Effector CD4-positive, alpha-beta T cell (primary cell): ENCODE data around the gene PPP2R5B.

Source experiments
- DNase-seq: peaks from one replicate; pipeline ENCODE4 v3.0.0-alpha.2; 2020

PPP2R5B gene

DNA sequence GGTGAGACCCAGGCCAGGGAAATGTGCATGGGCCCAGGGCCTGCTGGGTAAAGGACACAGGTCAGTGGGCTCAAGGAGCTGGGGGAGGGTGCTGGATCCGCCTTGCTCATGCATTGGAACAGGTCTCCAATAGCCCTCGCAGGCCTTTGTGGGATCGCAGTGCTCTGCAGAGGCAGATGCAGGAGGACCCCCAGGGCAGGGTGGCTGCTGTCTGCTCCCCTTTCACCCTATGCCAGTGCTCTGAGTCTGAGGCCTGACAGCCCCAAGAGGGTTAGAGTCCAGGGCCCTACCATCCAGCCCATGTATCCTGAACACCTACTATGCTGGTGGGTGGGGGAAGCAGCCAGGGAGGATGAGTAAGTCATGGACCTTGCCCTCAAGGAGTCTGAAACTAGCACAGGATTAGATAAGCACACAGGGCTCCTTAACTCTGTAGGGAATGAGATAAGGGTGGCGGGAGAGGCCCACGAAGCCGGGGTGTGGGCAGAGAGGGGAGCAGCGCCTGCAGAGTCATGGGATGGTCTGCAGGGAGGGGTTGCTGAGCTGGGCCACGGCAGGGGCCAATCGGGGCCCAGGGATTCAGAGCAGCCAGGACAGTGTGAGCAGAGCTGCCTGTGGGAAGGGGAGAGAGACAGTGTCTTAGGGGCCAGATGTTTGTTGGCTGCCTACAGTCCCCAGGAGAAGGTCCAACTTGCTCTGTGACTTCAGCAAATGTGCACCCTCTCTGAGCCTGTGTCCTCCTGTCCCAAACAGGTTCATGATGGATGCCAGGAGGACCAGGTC lies 35.6 kb upstream of the PPP2R5B start:
- DNase-seq = no peak

DNA sequence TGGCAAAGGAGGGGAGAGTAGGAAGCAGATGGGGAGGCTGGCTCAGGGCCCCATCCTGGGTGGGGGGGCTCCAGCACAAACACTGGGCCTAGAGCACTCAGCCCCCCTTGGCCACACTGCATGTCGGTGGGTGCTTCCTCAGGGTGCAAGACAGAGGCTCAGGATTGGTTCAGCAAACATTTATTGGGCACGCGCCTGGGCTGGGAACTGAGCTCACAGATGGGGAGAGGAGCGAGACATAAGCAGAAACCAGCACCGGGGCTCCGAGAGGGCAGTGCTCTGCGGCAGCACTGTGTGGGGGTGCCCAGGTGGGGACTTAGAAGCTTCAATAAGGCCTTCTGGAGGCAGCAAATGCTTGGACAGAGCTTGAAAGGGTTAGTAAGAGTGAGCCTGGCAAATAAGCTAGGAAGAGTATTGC lies 34.0 kb upstream of the PPP2R5B start:
- no peak for DNase-seq

DNA sequence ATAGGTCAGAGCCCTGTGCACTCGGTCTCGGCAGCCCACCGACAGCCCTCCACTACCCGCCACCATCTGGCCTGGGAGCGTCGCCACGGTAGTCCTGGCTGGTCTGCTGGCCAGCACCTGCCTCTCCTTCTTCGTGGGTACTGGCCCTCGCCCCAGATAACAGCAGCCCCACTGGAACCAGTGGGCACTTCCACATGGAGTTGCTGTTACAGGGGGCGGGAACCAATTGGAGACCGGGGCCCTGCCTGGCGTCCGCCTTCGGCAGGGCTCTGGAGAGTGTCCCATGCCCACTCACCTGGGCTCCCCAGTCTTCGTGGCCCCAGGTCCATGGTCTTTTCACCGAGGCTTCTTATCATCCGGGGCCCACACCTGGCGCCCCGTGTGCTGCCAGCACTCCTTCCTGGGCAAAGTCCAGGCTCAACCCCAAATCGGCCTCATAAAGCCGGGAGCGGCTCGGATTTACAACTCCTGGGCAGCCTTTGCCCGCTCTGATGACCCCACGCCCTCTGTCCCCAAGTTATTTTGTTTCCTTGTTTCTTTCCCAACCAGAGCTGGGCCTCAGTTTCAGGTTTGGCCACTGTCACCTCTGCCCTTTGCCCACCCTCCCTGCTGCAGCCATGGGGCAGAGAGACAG lies 33.2 kb upstream of the PPP2R5B start:
- DNase-seq = no peak

DNA sequence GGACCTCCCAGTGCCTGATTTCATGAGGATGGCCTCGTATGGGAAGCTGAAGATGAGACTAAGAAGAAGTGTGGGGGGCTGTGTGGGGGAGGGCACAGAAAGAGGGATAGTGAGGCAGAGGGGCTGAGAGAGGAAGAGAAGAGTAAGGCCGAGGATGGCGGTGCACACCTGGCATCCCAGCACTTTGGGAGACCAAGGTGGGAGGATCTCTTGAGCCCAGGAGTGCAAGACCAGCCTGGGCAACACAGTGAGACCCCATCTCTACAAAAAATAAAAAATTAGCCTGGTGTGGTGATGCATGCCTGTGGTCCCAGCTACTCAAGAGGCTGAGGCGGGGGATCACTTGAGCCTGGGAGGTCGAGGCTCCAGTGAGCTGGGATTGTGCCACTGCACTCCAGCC lies 32.6 kb upstream of the PPP2R5B start:
- no peak for DNase-seq

DNA sequence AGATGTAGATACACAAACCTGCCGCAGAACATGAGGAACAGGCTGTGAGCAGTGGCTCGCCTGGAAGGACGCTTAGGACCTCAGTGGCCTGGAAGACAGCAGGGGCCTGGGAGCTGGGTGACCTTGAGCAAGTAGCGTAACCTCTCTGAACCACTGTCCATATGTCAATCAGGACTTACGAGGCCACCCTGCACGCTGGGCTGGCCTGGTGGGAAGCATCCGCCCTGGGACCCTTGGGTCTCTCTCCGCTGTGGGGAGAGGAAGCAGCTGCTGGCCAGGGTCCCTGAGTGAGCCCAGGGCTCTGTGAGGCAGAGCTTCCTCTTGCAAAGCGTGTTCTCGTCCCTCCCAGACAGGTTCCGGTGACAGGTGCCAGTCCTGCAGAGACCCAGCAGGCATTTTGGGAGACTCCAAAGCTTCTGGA lies 32.1 kb upstream of the PPP2R5B start:
- no peak for DNase-seq

DNA sequence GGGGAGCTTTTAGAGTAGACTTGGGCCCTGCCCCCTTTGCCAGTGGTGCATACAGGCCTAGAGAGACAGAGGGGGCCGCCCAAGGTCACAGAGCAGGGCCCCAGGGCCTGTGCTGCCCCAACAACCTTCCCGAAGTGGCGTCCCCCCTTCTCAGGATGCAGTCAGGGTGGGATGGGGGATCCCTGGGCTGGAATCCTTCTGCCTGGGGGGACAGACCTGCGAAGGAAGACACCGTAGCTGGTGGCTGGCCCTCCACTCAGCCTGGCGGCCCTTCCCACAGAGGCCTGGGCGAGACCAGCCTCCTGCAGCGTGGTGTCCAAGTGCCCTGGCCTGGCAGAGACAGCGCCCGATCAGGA lies 31.7 kb upstream of the PPP2R5B start:
- no peak for DNase-seq

DNA sequence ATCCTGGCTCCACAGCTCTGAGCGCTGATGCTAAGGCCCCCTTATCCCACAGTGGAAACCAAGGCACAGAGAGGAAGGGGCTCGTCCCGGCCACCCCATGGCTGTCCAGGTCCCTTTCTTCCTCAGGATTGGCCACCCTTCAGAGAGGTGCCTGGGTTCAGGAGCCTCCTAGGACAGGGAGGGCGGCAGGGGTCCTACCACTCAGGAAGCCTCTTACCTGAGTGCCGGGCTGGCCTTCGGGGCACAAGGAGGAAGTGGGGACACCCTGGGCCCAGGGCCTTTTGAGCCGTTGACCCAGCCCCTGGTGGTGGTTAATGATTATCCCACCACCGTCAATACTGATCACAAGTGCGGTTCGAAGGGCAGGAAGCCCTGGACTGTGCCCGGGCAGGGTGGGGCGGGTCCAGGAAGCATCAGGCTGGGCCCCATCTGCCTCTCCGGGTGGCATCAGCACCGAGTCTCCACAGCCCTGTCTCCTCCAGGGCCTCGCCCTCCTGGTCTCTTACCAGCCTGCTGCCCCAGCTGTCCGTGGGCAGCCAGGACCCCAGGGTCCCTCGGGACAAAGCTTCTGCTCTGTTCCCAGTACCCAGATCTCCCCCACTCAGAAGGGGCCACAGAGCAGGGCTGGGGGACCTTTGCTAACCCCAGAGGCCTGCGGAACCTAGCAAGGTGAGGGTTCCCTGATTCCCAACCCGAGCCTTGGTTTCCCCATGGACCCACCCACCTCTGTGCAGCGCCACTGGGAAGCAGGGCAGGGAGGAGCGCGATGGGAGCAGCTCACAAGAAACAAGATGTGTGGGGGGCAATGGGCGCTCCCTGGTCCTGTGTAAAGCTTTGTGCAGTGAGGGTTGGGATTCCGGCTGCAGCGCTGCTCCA lies 31.1 kb upstream of the PPP2R5B start:
- no peak for DNase-seq

DNA sequence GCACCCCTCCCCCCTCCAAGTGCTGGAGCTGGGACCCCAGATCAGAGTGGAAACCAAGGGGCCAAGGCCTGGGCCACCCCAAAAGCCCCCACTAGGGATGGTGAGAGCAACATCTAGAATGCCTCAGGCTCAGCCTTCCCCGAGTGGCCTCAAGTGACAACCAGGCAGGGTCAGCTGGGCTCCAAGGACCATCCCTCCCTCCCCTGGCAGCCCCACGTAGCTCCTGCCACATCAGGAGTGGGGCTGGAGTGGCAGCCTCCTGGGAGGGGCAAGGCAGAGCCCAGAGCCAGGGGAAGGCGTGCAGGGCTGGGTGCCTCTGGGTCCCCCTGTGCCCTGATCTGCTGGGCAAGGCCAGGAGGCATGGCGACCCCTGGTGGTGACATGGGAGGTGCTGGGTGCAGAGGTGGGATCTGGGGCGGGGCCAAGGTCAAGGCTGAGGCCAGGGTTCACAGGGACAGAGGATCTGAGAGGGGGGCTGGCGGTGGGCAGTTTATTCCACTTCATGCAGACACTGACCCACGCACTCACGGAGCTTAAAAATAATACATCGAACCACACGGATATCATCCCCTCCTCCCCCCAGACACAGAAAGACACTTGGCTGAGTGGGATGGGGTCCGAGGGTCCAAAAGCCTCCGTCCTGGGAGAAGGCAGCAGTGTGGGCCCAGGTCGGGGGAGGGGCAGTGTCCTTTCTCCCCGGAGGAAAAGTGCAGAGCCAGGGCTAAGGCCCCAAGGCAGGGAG lies 30.2 kb upstream of the PPP2R5B start:
- DNase-seq = peak; percentile 92

DNA sequence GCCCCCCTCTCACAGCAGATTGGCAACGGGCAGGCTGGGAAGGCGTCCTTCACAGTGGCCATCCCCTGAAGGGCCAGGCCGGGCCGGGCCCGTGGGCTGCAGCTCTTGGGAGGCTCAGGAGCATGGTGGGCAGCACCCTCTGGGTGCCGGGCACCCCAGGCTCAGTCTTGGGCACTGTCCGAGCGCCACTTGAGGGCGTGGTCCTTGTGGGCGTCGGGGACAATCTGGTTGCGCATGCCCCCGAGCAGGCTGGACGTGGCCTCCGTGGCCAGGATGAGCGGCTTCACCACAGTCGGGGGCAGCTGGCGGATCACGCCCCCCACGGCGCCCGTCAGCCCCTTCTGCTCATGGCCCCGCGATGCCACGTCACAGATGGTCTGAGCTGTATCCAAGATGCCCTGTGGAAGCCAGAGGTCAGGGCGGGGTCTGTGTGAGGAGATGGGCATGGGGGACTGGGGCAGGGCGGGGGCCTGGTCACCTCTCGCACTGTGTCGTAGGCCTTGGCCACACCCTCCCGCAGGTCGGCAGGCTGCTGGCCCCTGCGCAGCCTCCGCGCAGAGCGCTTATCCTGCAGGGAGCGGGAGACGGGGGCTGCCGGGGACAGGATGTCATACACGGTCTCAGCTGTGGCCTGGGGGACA lies 29.6 kb upstream of the PPP2R5B start:
- no peak for DNase-seq

DNA sequence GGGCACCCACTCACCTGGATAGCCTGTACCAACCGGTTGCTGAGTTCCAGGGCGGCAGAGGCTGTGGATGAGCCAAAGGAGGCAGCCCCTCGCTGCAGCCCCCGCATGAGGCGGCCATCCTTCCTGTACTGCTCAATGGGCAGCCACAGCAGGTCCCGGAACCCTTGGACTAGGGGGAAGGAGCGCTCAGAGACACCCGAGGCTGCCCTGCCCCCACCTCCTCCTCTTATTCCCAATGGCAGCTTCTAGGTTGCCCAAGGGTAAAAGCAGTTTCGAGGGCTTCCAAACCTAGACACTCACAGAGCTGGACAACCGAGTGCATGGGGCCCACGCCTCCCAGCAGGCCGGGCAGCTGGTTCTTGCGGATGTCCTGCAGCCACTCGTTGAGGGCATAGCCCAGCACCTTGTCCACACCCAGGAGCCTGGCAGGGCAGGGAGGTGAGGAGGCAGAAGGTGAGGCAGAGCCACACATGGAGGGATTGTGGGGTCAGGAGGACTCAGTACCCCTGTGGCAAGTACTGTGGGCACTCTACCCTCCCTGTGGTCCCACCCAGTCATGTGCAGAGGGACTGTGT lies 28.0 kb upstream of the PPP2R5B start:
- no peak for DNase-seq

DNA sequence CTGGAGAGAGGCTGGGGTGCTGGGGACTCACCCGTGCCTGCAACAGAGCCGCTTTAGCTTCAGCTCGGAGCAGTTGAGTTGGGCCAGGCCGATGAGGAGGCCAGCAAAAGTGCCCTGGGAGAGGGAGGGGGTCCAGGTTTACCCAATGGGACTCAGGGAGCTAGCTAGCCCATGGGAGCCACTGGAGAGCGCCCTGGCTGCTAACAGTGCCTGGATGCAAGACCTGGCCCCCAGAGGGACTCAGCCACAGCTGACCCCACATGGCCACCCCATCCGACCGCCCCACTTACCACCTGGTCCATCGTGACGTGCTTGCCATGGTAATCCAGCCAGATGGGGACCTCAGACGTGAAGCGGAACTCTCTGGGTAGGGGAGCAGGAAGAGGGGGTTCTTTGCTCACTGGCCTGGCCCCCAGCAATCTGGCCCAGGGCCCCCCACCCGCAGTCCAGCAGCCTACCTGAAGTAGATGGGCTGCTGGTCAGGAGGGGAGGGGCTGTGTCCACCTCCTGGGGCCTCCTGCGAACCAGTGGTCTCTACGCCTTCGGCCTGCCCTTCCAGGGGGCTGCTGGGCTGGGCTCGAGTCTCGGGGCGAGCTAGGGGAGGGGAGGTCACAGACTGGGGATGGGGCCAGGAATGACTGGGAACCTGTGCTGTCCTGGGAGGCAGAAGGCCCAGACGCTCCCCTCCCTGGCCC lies 27.0 kb upstream of the PPP2R5B start:
- no peak for DNase-seq

DNA sequence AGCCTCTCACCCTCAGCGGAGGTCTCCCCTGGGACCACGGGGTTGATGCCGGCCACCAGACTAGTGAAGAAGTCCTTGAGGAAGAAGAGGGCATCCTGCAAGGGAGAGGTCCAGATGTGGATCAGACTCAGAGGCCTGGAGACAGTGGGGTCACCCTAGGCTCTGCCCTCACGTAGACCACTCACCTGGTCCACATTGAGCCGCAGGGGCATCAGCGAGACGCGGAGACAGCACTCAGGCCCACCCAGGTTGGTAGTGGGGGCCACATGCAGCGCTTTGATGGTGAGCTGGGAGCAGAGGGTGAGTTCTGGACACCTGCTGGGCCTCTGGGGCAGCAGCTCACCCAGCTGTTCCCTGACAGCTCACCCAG lies 26.4 kb upstream of the PPP2R5B start:
- no peak for DNase-seq

DNA sequence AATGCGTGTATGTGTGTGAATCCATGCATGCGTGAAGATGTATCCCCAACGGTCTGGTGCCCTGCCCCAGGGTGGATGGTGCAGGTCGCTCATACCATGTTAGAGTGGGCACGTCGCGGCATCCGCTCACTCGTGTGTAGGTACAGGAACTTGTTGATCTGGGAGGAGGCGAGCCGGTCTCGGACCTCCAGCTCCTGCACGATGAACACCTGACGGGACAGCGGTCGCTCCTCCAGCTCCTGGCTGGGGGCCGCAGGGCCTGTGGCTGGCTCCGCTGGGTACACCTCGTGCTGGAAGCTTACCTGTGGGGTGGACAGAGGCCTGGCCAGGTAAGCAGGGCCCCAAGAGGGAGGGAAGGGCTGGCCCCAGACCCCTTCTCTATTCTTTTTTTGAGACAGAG lies 25.9 kb upstream of the PPP2R5B start:
- DNase-seq = no peak

DNA sequence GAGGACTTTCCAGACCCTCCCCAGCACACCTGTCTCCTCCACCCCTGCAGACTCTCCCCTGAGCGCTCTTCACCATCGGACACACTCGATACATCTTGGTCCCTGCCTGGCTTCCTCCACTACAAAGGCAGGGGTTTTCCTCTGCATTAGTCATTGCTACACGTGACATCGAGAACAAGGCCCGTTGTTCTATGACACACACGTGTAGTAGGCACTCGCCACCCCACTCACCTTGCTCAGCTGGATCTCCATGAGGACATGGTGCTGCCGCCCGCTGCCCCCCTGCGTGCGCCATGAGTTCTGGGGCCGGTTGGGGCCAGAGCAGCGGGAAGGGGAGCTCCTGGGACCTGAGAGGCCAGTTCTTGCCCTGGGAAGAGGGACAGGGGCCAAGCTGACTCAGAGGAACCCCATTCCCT lies 24.2 kb upstream of the PPP2R5B start:
- DNase-seq = peak; percentile 74

DNA sequence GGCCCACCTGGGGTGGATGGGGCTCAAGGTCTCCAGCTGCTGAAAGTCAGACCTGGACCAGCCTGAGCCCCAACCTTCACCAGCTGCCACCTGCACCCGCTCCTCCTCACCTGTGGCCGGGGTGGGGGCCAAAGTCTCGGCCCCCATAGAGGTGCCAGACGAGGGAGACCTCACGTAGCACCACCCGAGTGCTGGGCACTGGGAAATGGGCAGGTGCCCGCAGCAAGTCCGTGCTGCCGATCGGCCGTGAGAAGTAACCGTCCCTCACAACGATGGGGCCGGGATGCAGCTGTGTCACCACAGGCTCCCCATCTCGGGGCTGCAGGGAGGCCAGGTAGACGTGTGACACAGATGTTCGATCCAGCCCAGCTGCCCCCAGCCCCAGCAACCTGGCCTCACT lies 23.7 kb upstream of the PPP2R5B start:
- DNase-seq = no peak

DNA sequence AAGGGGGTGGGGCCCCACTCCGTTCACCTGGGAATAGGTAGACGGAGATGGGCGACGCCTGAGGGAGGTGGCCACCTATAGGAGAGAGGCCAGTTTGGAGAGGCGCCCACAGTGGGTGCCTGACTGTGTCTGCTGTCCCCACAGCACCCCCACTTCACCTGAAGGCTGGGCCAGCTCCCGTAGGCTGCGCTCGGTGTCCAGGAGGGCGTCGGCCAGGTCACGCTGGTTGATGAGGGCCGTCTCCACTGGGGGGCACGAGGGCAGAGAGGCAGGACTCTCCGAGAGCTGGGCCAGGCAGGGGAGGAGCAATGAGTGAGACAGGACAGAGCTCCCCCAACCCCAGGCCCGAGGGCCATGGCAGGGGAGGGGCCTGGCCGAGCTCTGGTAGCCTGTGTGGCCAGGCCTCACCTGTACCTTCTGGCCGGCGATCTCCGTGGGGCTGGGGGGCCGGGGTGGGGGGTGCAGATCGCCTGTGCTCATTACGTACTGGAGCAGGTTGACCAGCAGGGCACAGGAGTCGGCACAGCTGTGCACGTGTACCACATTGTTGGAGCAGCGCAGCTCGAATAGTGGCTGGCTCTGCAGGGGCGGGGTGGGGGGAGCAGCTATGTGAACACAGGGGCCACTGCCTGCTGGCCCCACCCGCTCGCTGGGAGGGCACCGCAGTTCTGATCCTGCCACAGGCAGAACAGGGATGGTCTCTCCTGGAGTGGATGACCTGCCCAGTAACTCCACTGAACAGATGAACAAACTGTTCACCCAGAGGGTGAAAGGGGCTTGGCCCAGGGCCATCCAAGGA lies 22.2 kb upstream of the PPP2R5B start:
- no peak for DNase-seq

DNA sequence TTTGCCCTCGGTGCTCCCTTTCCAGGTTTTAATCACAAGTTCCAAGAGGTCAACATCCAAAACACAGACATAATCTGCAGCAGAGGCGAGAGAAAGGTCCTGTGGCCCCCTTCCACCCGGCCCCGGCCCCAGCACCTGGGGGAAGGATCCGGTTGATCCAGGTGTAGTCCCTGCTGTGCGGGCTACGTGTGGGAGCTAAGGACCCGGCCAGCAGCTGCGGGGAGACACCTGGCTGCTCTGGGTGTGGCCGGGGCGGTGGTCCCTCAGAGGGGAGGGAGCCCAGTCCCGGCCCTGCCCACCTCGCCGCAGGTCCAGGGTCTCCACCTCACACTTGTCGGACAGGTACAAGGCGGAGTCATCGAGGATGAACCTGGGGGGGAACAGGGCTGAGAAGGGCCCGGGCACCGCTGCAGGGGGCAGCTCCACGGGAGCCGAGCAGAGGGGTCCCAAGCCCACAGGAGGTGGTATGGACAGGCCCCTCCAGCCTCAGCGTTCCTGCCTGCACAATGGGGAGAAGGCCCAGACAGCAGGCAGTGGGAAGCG lies 21.1 kb upstream of the PPP2R5B start:
- DNase-seq = no peak

DNA sequence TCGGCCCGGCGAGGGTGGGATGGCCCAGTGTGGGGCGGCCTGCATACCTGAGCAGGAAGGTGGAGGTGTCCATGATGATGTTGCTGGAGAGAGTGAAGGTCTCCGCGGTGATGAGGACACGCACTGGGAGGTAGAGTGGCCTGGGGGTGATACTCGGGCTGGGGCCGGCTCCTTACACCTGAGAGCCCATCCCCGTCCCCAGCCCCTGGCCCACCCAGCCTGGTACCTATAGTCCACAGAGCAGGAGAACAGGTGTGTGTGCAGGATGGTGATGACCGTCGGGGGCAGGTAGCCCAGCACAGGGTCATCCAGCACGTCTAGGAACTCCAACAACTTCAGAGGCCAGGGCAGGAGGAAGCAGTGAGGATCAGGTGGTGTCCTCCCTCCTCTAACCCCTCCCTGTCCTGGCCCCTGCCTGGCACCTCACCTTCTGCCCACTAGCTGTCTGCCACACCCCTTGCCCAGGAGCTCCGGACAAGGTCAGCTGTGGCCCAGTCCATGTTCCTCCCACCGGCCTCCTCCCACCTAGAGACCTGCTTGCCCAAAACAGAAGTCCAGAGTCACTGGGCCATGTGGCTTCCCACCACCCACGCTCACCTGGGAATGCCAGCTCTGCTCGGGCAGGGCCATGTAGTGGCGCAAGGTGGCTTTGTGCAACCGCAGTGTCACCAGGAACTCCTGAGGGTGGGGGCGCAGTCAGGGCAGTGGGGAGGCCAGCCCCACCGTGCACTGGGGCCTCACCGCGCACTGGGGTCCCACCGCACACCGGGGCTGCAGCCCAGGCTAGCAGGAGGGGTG lies 18.8 kb upstream of the PPP2R5B start:
- no peak for DNase-seq

DNA sequence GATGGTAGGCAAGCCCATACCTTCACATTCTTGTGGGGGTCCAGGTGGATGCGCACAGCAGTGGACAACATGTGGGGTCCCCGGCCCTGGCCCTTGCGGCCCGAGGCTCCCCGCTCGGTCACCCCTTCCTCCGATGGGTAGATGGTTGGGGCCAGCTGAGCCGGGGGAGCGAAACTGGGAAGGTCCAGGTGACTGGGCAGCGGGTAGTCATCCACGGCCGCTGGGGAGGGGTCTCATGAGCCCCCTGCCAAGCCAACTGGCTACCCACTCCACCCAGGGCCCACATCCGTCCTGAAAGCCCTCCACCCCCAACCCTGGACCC lies 18.2 kb upstream of the PPP2R5B start:
- no peak for DNase-seq

DNA sequence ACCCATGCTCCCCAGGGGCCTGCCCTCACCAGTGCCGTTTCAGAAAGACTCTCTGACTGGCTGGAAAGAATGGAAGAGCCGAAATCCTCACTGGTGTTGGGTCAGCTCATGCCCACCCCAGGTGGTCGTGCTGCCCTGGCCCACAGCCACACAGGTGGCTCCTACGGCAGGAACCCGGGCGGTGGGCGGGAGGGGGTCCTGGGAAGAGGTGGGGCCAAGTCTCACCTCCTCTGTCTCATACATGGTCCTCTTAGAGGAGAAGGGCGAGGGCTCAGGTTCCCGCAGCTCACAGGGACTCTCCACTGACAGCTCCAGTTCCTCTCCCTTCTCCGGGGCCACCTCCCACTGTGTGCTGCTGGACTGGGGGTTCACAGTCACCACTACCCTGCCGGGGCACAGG lies 15.7 kb upstream of the PPP2R5B start:
- no peak for DNase-seq
